Esophagus muscularis mucosa (tissue), 3 donors: ENCODE data around the gene MMP15.
"Not testable (repeated sequence)": the region's sequence is repeated elsewhere in the genome, so short reads cannot be mapped to it uniquely, and the experiment has no call there.

Source experiments
- CTCF ChIP-seq, 3 experiments: fragments of 200-600 bp in 2 of 3; fragments of 450-650 bp in 1 of 3; sonication (generic) in 2 of 3; IDR thresholded peaks; one replicate each; pipeline ENCODE4 v1.5.1; 2017 to 2019; ENCODE audit warnings: antibody characterized with exemption in 3 of 3, mild to moderate bottlenecking in 2 of 3, moderate library complexity in 1 of 3
- POLR2A ChIP-seq: fragments of 450-650 bp; IDR thresholded peaks from one replicate; pipeline ENCODE4 v1.6.1; 2017; ENCODE audit warnings: antibody characterized with exemption, moderate library complexity, mild to moderate bottlenecking, low read depth
- POLR2AphosphoS5 ChIP-seq, 2 donors: sonication (generic); formaldehyde crosslinking; IDR thresholded peaks; one replicate each; pipeline ENCODE4 v1.6.1; 2017; ENCODE audit warnings: antibody characterized with exemption in 2 of 2

GRCh38 chr16:57978070-57978465 lies 47.5 kb upstream of the MMP15 start:
- not testable (repeated sequence) for TF ChIP-seq CTCF (IDR thresholded peaks at IDR 0.05); POLR2AphosphoS5 (IDR thresholded peaks at IDR 0.05); POLR2A
